ENCODE results near the gene LCN12. TPM values are rescaled to one million over a fixed set of nuclear protein-coding genes. Genes with fewer than 3 reads are reported as not detected.

The LCN12 gene
- total RNA-seq, 1 experiment from 2014 or later = 2.5 TPM

- Histone ChIP-seq H3K4me1 (ENCODE audit: control insufficient read depth, insufficient read depth, low read length) (no peaks in the 10 kb centered on the region), H3K9me3 (ENCODE audit: control insufficient read depth, insufficient read depth, low read depth, low read length) (no peaks in the 10 kb centered on the region), H3K27ac (ENCODE audit: low read length) (no peak overlapping the region), H3K27me3 (ENCODE audit: control insufficient read depth, insufficient read depth, low read length) (no peaks in the 10 kb centered on the region), H3K4me3 (ENCODE audit: low read depth in 2 of 2, low read length in 2 of 2) (no peak overlapping the region), H3K36me3 (ENCODE audit: control insufficient read depth, insufficient read depth, low read length) (no peaks in the 10 kb centered on the region)
- ATAC-seq (no peak), DNase-seq (ENCODE audit: low read depth, low spot score) (no peak)
- CTCF ChIA-PET = no interaction called here
- BruUV-seq (replicated peaks) = no TSS peak
- TF ChIP-seq SIN3A (IDR thresholded peaks at IDR 0.05; ENCODE audit: borderline replicate concordance, insufficient read depth, low read depth, low read length) (no peak), TCF7L2 (IDR thresholded peaks at IDR 0.05; ENCODE audit: low read depth, low read length) (no peak), CTCF (IDR thresholded peaks at IDR 0.05) (no peak), POLR2AphosphoS5 (IDR thresholded peaks at IDR 0.05; ENCODE audit: low read depth, low read length) (no peak)
- TF ChIP-seq, protein P1, sequence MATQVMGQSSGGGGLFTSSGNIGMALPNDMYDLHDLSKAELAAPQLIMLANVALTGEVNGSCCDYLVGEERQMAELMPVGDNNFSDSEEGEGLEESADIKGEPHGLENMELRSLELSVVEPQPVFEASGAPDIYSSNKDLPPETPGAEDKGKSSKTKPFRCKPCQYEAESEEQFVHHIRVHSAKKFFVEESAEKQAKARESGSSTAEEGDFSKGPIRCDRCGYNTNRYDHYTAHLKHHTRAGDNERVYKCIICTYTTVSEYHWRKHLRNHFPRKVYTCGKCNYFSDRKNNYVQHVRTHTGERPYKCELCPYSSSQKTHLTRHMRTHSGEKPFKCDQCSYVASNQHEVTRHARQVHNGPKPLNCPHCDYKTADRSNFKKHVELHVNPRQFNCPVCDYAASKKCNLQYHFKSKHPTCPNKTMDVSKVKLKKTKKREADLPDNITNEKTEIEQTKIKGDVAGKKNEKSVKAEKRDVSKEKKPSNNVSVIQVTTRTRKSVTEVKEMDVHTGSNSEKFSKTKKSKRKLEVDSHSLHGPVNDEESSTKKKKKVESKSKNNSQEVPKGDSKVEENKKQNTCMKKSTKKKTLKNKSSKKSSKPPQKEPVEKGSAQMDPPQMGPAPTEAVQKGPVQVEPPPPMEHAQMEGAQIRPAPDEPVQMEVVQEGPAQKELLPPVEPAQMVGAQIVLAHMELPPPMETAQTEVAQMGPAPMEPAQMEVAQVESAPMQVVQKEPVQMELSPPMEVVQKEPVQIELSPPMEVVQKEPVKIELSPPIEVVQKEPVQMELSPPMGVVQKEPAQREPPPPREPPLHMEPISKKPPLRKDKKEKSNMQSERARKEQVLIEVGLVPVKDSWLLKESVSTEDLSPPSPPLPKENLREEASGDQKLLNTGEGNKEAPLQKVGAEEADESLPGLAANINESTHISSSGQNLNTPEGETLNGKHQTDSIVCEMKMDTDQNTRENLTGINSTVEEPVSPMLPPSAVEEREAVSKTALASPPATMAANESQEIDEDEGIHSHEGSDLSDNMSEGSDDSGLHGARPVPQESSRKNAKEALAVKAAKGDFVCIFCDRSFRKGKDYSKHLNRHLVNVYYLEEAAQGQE (IDR thresholded peaks at IDR 0.05; ENCODE audit: insufficient read depth in 1 of 2, low read depth in 2 of 2, low read length in 1 of 2) = no peak
- intact Hi-C loops (cut with micrococcal nuclease; ENCODE audit: unreplicated experiment) = no loop called here
- POLR2A ChIA-PET = no interaction called here
- in situ Hi-C loops (cut with HindIII; ENCODE audit: low pct_unique_long_range_greater_than_20kb, low sequenced_read_pairs) = no loop called here
Measured at GRCh38 chr9:136972335-136972734, 20.3 kb downstream of the LCN12 start.

DNA sequence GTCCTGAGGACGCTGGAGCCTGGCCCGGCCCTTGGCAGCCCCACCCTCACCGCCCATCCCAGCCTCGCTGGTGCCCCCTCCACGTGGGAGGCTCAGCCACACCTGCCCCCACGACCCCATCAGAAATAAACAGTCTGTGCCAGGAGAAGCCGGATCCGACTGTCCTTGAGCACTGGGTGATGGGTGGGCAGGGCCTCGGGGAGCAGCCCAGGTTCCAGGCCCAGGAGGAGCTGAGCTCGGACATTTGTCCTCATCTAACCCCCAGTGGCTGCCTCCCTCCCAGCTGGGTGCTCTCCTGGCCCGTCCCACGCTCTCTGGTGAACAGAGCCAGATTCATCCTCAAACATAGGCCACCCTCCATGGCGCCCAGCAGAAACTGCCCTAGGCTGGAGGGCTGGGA is 20.7 kb downstream of the LCN12 start:
- DNase-seq (ENCODE audit: low read depth, low spot score) (no peak), ATAC-seq (no peak)
- in situ Hi-C loops (cut with HindIII; ENCODE audit: low pct_unique_long_range_greater_than_20kb, low sequenced_read_pairs) (no loop called here), intact Hi-C loops (cut with micrococcal nuclease; ENCODE audit: unreplicated experiment) (no loop called here)
- TF ChIP-seq POLR2AphosphoS5 (IDR thresholded peaks at IDR 0.05; ENCODE audit: low read depth, low read length) (no peak), SIN3A (IDR thresholded peaks at IDR 0.05; ENCODE audit: borderline replicate concordance, insufficient read depth, low read depth, low read length) (no peak), CTCF (IDR thresholded peaks at IDR 0.05) (no peak), TCF7L2 (IDR thresholded peaks at IDR 0.05; ENCODE audit: low read depth, low read length) (no peak)
- TF ChIP-seq, protein P1 (IDR thresholded peaks at IDR 0.05; ENCODE audit: insufficient read depth in 1 of 2, low read depth in 2 of 2, low read length in 1 of 2) = no peak
- Histone ChIP-seq H3K4me3 (ENCODE audit: low read depth in 2 of 2, low read length in 2 of 2) (no peak overlapping the region), H3K9me3 (ENCODE audit: control insufficient read depth, insufficient read depth, low read depth, low read length) (no peaks in the 10 kb centered on the region), H3K36me3 (ENCODE audit: control insufficient read depth, insufficient read depth, low read length) (no peaks in the 10 kb centered on the region), H3K27ac (ENCODE audit: low read length) (no peak overlapping the region), H3K27me3 (ENCODE audit: control insufficient read depth, insufficient read depth, low read length) (no peaks in the 10 kb centered on the region), H3K4me1 (ENCODE audit: control insufficient read depth, insufficient read depth, low read length) (no peaks in the 10 kb centered on the region)
- CTCF ChIA-PET = interaction anchor here (0.6 kb wide), 1 partner anchor 57 kb away, joined by 5 read pairs; no protein-coding TSS in a partner anchor
- BruUV-seq (replicated peaks) = no TSS peak
- POLR2A ChIA-PET = no interaction called here

All from Panc1 (cell line).